Stimulated activated CD4-positive, alpha-beta T cell treated with anti-CD3 and anti-CD28 coated beads, Interleukin-15, amount 100 ng/mL, for 1 hour (primary cell): ENCODE measurements around the gene DPYD.

Experiments
- DNase-seq, 2 donors: peaks; one replicate each; pipeline ENCODE4 v3.0.0-alpha.2; 2020; ENCODE audit warnings: low read depth in 1 of 2, low spot score in 1 of 2

DPYD gene

DNA sequence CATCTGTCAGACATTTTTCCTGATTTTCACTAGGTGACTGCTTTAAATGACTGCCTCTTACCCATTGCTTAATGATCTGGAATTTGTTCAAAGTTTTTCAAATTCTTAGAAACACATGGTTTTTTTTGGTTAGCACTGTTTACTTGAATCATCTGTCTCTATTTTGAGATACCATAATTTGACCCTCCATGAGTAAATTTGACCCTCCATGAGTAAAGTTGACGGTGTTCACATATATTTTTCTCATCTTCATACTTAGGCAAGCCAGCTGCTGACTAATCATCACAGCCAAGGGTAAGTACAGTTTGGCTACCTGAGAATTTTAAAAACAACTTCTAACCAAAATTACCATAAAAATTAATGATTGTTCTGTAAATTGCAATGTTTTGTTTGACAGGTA lies 612.7 kb downstream of the DPYD start:
- DNase-seq, result no peak

DNA sequence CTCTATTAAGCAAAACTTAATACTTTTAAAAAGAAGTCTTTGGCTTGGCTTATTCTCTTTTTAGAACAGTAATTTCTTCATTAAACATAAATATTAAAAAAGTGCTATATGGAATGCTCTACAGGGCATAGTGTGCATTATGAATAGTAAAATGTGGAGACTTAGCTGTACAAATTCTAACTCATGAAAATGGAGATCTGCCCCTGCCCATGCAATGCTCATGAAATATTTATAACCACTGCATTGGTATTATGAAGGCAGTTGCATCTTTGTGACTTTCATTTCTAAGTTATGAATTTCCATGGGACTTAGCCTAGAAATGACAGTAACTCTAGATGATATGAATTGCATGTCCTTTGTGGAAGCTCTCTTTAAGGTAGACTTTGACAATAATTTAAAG lies 613.3 kb downstream of the DPYD start:
- DNase-seq, result no peak

DNA sequence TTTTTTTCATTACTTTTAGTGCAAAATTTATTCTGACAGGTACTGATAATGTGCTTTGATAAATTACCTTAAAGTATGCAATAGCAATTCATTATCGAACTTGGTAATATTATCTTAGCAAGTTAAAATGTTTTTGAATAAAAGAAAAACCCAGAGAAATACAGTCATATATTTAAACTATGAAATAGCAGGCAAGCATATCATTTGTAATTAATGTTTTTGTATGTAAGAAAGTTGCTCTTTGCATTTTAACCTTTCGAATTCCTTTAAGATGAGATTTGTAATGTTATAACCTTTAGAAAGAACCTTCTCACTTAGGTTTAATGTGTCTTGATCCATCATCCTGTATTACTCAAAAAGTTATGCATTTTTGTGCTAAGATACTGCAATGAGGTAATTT lies 613.7 kb downstream of the DPYD start:
- DNase-seq, result no peak

DNA sequence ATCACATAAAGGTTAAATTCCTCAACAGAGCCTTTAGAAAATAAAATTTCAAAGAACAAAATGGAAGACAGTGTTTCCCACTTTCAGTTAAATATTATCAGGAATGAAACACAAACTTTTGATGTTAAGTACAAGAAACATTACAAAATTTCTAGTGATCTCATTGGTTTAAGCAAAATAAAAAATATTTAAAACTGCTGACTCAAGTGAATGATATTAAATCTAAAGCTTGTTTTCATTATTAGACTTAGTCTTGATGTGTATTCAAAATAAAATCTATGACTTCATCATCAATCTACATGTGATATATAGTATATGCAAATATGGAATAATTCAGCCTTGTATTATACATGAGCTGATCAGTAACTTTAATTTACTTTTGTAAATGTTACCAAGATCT lies 614.3 kb downstream of the DPYD start:
- no peak for DNase-seq

DNA sequence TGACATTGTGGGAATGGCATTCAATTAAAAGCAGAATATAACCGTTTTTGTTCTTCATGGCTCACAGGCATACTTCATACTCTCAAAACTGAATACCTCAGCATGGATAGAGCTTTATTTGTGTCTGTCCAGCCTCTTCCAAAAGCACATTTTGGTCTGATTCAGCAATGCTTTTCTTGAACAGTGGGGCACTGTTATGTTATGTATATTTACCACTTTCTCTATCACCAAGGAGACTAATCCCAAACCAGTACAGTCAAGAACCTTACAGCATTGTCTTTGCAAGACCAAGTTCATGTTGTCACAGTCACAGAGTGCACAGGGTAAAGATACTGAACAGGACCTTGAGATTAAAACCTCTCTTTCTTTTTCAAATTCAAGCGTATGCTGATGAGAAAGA lies 616.5 kb downstream of the DPYD start:
- DNase-seq, result no peak

DNA sequence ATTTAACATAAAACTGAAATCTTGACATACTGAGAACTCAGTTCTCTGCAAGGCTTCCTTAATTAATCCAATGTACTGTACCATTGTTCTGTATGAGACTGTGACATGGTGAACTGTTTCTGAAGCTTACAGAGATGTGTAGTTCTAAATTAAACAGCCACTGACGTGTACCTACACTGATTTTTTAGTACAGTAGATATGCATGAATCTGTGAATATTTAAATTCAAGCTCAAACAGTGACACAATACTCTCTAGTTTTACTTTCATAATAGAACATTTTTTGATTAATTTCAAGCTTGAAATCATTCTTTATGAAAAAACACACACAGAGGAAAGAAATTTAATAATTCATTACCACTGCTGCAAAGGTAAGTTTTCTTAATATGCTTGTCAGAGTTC lies 621.9 kb downstream of the DPYD start:
- DNase-seq, result no peak

DNA sequence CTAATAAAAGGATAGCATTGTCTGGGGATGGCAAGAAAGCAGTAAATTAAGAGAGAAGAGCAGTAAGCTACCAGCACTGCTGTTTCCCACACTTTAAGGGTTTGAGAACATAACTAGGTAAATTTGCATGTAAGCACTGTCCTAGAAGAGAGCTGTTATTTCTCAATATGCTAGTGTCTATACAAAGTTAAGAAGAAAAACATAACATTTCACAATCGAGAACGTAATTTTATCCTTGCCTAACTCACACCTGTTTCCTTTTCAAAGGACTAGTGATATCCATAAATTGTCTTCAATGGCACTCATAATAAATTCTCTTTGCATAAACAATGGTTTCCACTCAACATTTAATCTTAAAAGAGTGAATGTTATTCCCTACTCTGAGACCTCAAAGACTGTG lies 623.2 kb downstream of the DPYD start:
- DNase-seq, result no peak

DNA sequence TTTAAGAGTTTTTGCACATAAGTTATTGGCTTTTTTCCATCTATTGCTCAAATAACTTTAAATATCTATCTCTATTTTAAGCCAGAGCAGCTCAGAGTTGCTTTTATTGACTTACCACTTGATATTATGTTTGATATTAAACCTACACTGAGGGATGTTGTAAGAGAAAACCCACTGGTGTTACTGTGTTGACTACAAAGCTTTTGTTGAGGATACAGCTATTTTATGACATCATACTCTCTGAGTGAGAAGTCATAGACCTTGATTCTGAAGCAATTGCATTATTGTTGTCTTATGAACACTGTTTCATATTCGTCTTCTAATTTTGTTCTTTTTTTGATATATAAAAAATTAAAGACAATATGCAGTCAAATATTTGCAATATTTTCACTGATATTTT lies 638.9 kb downstream of the DPYD start:
- no peak for DNase-seq

DNA sequence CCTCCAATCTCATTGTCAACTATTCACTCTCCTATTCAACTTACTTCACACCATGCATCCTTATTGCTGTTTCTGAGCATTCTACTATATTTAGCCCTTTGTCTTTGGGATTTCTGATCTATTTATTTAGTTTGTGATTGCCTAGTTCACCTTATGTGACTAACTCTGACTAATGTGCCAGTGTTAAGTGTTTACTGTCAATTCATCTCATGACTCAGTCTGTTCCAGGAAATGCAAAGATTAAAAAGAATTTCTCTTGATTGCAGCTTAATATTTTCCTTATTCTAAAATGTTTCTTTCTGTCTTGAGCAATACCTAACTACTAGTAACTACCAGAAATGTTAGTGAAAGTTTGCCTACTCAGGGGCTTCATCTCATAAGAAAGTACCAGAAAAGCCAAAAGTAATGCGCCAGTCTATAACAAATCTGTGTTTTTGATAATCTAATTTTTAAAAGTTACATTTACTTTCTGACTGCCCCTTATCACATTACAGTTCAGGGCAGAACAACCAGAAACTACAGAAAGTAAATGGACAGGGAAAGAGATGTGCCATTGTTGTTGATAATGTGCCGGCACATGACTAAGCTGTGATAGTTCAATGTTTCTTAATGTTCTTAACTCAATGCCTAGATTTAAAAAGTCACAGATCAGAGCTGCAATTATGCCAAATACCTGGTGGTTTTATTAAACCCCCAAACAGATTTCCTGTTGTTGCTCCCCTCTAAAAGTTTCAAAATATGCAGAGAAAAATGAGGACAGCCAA lies 642.8 kb downstream of the DPYD start:
- DNase-seq, result no peak

DNA sequence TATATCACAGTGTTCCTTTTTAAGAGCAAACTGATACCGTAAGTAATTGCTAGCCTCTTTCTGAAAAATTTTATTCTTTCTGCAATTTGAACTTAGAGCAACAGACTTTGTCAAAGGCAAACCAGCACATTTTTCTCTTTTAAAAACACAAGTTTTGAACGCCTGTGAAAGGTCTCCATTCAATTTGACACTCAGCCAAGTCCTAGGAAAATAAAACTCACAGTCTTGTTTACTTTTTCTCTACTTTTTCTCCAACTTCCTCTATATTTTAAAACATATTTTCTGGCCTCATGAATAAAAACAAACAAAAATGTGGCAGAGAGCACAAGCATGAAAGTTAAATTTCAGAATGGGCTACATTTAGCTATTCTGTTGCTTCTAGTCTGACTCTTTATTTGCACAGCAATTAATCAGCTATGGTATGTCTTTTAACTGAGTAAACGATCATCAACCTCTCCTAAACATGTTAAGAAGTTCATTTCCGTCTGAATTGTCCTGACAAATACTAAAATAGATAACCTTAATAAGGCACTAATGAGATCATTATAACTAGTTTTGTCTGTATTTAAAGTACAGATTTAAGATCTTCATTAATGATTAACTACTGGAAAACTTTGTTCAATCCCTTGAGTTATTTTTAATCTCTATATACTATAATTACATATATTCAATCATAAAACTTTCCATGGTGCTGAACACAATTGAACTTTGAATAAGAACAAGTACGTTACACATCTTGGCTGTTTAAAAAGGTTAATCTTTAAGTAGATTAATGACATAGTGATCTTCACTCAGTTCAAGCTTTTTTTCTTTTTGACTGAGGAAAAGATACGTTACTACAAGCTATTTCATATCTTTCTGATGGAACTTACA lies 648.7 kb downstream of the DPYD start:
- DNase-seq, result no peak

DNA sequence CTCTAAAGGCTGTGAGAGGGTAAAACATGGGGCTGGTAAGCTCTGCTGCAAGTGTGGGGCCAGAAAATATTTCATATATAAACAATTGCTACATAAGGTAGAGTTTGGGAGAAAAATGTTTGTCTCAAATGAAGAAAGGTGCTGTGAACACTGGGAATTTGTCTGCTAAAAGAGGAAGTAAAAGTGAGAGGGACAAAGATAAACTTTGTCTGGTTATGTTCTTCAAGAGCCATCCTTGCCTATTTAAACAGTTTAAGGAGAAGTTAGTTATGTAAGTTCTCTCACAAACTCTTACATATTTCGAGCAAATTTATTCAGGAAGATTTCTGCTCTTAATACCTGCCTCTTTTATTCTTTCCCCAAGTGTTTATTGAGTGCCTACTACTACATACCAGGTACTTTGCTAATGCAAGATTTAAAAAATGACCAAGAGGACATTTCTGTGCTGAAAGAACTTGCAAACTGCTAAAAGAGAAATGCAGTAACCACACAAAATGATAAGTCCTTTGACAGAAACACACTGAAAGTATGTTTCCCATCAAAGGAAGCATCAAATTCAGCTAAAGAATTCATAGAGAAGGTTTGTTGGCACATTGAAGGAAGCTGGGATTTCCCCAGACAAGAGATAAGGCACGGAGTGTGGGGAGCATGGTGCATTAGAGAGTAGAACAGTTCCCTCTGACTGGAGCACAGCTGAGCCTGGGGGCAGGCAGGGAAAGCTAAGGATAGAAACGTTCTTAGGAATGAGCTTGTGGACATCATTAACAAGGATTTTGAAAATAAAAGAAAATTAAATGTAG lies 650.1 kb downstream of the DPYD start:
- no peak for DNase-seq

DNA sequence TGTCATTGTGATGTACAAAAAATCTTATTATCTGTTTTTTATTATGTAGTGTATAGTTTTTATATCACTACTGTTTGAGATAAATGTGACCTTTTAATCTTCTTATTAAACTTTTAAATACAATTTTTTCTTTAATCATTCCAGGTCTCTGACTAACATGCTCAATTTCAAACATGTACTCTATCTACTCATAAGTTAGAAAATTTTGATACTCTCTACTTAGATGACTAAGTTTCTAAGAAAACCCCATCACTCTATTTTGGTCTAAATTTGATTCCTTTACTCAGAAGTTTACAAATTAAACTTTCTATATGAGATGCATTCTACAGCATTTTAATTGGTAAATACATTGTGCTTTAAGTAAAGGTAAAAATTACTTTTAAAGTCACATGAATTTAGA lies 655.2 kb downstream of the DPYD start:
- DNase-seq, result no peak

DNA sequence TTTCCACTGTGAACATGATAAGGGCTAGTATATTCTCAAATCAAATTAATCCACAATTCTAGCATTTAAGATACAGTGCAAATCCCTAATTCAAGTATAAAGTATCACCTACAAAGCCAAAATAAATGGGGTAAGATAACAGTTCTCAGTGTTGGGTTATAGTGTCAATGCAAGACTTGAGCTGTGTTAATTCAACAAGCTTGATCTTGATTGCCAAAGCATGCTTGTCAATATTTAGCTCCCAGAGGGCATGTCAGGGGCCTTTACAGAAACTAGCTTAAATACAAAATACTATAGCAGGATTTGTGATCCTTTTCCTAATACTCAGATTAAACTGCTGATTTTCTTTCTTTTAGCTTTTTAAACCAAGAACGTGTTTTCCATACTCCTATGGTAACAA lies 658.0 kb downstream of the DPYD start:
- DNase-seq, result no peak

DNA sequence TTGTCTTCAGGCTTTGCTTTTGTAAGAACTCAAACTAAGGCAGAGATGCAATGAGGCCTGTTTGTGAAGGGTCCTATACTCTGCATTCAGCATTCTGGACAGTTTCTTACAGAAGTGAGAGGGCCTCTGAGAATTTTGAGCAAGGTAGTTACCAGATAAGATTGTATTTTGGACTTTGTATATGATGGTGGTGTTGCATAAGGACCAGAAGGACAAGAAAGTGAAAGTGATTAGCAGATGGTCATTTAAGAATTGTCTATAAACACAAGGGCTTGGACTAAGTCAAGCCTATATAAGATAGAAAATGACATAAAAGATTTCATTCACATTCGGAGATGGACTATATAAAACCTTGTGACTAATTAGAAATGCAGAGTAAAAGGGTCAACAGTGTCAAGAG lies 662.2 kb downstream of the DPYD start:
- no peak for DNase-seq

DNA sequence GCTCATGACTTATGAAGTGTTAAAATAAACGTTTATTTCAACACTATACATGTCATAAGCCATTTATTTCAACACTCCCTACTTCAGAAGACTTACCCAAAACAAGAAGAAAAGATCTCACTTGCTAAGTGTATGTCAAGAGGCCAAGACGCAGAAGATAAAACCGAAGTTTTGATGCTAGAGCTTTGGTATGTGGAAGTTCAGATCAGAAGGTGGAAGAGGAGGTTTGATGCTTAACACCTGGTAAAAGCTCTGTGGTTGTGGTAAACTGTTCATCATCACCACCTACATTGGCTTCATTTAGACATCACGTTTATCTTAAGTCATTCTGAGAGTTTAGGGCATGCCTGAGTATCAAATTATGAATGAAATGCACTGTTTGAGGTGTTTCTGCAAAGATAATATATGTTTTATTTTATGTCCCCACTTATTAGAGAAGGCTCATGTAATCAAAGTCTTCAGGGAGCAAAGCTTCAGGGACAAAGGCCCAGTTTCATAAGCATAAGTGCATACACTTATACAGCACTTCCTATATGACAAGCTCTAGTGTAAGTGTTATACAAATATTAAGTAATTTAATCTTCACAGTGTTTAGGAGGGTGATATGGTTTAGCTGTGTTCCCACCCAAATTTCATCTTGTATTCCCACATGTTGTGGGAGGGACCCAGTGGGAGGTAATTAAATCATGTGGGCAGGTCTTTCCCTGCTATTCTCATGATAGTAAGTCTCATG lies 665.9 kb downstream of the DPYD start:
- DNase-seq, result no peak

DNA sequence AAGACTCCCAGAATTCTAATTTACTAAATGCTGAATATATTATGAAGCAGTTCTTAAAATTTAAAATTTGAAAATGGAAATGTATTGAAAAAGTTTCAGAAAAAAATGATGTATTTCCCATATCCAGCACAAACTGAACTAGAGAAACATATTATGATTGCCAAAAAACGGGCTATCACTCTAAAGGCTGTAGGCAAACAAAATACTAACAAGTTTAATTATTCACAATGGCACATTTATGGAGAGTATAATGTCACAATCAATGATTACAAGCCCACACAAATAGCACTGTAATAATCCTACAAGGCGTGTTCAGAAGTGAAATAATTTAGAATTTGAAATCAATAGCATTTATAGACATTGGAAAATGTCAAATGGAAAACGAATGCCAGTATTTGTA lies 667.9 kb downstream of the DPYD start:
- DNase-seq, result no peak

DNA sequence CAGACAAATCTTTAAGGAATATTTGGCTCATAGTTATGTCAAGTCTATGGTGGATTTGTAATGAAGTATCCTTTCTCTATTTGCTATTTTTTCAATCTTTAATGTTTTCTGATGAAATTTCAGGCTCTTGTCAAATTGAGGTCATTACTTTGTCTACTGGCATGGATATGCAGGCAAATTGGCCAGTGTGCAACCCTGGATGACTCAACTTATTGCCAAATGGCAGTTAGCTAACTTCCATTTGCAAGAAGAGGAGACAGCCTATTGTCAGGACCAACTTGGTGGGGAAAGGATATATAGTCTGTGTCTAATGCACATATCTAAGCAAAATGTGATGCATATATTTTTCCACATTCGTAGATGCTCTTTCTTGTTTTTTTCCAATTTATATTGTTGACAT lies 668.8 kb downstream of the DPYD start:
- no peak for DNase-seq

DNA sequence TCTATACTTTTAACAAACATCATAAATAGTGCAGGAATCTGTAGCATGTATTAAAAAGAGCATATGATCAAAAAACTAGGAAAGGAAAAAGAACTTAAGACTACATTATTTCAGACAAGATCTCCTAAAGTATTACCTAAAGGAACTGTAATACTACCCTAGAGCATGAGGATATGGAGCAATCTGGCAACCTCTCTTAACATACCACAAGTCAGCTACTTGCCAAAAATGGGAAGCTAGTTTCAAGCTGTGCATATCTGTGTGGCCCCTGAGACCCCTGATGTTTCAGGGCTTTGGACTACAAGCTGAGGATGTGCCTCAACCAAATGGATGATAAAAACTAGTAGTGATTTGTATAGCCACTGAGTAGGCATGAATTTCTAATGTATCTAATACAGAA lies 673.6 kb downstream of the DPYD start:
- DNase-seq, result no peak

DNA sequence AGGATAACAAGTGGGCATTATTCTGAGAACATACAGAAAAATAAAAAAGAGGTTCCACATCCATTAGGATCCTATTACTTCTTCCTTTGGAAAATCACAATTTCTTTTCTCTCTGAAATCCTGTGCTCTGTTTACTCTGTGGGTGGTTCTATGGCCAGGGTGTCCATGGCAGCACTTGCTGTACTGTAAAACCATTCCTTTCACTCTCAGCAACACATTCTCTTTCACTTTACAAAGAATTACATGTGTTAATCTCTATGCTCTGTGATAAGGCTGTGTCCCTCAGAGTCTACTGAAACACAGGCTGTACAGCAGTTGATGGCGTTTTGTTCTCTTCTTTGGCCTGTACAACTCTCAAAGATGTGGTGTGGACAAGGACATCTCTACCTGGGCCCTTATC lies 675.2 kb downstream of the DPYD start:
- no peak for DNase-seq

DNA sequence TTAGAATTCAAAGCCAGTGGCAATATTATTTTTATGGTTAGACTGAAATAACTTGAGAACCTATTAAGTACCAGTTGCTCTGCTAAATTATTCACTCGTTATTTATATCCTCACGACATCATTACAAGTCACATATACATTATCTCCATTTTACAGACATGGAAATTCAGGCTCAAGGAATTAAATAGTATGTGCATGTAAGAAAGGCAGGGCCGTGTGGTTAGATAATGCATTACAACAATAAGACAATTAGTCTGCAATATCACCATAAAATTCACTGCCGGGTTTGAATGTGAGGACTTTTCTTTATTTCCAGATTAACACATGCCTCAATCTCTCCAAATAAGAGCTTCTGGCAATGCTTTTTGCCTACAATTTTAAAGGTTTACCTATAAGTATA lies 675.8 kb downstream of the DPYD start:
- no peak for DNase-seq

DNA sequence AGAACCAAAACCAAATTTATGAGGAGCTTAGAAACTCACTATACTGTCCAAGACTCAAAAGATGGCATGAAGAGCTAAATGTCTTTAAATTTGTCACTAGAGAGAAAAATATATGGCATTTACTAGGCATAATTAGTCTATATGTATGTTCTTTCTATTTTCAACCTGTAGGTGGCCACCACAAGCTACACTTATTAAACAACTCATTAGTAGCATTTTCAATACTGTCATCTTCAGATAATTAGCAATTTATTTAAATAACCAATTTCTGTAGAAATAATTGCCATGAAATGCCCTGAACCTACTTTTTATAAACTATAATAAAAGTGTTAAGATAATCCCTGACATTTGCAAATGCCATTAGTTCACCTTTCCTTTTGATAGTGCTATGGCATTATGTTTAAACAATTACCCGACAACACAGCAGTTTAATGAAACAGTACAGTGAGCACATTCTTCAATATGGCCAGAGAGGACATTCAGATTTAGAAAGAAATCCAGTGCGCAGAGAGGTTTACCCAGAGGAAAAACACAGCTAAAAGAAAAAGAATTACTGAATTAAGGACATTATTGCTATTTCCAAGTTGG lies 676.8 kb downstream of the DPYD start:
- no peak for DNase-seq
